B cell (primary cell): ENCODE data around the gene EFNA5.

ENCODE experiments used
- CTCF ChIP-seq: fragments of 200-600 bp; IDR thresholded peaks from one replicate; pipeline ENCODE4 v1.8.0; 2022; ENCODE audit warnings: antibody characterized with exemption, mild to moderate bottlenecking
- EZH2 ChIP-seq: IDR thresholded peaks from 2 replicates; pipeline ENCODE4 v1.6.1; 2012; ENCODE audit warnings: borderline replicate concordance, low read depth, mild to moderate bottlenecking, moderate library complexity, low read length; ENCODE audit not compliant: insufficient read depth, poor library complexity, severe bottlenecking

DNA sequence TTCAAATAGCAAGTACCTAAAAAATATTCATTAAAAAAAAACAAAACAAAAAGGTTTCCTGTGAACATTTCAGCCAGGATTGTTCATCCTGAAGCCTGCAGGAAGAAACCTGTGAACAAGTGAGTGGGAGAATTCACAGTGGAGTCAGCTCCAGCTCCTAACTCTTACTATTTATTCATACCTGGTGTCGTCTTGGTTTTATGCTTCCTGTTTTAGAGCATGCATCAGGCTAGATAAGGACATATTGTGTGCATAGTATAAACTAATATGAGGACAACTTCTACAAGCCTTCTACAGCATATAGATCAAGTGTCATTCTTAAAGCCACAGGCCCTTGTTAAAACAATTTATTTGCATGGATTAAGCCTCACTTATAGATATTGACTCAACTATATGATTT is 169.9 kb downstream of the EFNA5 start:
- TF ChIP-seq EZH2 (no peak), CTCF (no peak)
